GM18870 (cell line): ENCODE results near the gene EVI5.
A peak's percentile ranks its signal among the peaks of the same experiment; 100 is the strongest.
"Not testable (repeated sequence)": the region's sequence is repeated elsewhere in the genome, so short reads cannot be mapped to it uniquely, and the experiment has no call there.

Experiments used
- ATAC-seq: cut with Tn5 transposase; IDR thresholded peaks from one replicate; pipeline ENCODE4 v1.9.1; 2021; ENCODE audit warnings: moderate library complexity; ENCODE audit not compliant: unreplicated experiment

The EVI5 gene

GRCh38 chr1:92749024-92749634 lies 35.8 kb downstream of the EVI5 start:
- ATAC-seq = peak; percentile 72

GRCh38 chr1:92748138-92748537 lies 36.8 kb downstream of the EVI5 start:
- ATAC-seq = no peak

- ATAC-seq = no peak
These were observed 37.2 kb downstream of the EVI5 start for GRCh38 chr1:92747735-92748134.

GRCh38 chr1:92746255-92746654 lies 38.7 kb downstream of the EVI5 start:
- not testable (repeated sequence) for ATAC-seq

GRCh38 chr1:92743221-92743620 lies 41.7 kb downstream of the EVI5 start:
- no peak for ATAC-seq

- ATAC-seq = no peak
These were observed 45.0 kb downstream of the EVI5 start for GRCh38 chr1:92739669-92740524.

- no peak for ATAC-seq
These were observed 48.5 kb downstream of the EVI5 start for GRCh38 chr1:92736395-92736794.

- no peak for ATAC-seq
These were observed 54.4 kb downstream of the EVI5 start for GRCh38 chr1:92730476-92730875.

GRCh38 chr1:92728697-92729096 lies 56.2 kb downstream of the EVI5 start:
- no peak for ATAC-seq

- ATAC-seq = not testable (repeated sequence)
These were observed 61.2 kb downstream of the EVI5 start for GRCh38 chr1:92723713-92724112.

GRCh38 chr1:92721886-92722285 lies 63.0 kb downstream of the EVI5 start:
- ATAC-seq = no peak

GRCh38 chr1:92721157-92721556 lies 63.8 kb downstream of the EVI5 start:
- not testable (repeated sequence) for ATAC-seq

- not testable (repeated sequence) for ATAC-seq
These were observed 69.4 kb downstream of the EVI5 start for GRCh38 chr1:92715476-92715951.

GRCh38 chr1:92713939-92714338 lies 71.0 kb downstream of the EVI5 start:
- ATAC-seq = no peak

GRCh38 chr1:92711473-92712165 lies 73.3 kb downstream of the EVI5 start:
- no peak for ATAC-seq

- ATAC-seq = no peak
These were observed 75.2 kb downstream of the EVI5 start for GRCh38 chr1:92709738-92710137.

- ATAC-seq = no peak
These were observed 76.4 kb downstream of the EVI5 start for GRCh38 chr1:92708368-92708950.

- ATAC-seq = no peak
These were observed 77.2 kb downstream of the EVI5 start for GRCh38 chr1:92707709-92708108.

GRCh38 chr1:92707292-92707691 lies 77.6 kb downstream of the EVI5 start:
- no peak for ATAC-seq

- ATAC-seq = no peak
These were observed 79.5 kb downstream of the EVI5 start for GRCh38 chr1:92705446-92705845.

GRCh38 chr1:92701147-92701546 lies 83.8 kb downstream of the EVI5 start:
- no peak for ATAC-seq
